NCI-H1048 (cell line): ENCODE data around the gene GIT1.

ENCODE experiments used
- DNase-seq: peaks from one replicate; lab custom pipeline; 2025; lab: John Stamatoyannopoulos, UW

The GIT1 gene

DNA sequence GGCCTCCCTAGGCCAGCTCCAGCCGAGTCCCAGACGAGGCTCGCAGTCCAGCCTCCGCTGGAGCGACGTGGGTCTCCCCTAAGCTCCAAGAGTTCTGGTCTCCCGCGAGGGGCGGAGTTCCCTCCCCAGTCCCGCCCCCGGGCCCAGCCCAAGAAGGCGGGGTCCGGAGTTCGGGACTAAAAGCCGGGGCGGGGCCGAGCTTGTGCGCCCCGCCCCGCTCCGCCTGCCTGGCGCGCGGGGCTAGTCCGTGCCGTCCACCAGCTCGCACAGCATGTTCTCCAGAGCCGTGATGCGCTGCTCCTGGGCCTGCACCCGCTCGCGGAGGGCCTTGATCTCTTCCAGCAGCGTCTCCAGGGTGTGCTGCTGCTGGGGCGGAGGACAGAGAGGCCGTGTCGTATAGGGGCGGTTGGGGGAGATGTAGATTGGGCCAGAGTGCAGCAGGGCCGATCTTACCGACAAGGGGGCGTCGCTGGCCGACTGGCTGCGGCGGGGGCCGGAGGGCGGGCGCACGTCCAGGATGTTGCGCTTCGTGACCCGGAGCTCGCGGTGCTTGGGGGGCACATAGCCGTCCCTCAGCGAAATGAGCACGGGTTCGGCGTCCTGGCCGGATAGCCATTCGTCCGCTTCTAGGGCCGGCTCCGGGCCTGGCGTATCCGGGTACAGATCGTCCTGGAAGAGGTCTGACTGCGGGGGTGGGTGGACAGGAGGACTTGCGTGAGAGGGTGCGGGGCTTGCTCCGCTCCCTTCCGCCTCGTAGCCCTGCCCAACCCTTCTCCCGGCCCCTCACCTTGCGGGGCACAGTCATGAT, 26.2 kb upstream of the GIT1 start:
- DNase-seq = peak; percentile 84

DNA sequence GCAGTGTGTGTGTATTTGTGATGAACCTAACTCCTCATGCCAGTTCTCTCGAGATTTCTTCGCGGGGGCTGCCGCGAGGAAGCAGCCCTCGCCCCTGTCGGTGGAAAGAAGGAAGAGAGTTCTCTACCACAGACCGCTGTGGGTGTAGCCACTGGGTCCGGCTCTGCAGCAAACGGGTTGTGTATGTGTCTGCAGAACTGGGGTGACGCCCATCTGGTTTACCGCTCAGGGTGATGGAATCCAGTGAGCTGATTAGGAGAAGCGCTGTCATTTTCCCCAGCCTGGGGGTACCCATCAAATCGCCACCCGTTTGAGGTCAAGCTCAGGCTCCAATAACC, 25.6 kb upstream of the GIT1 start:
- DNase-seq = no peak

DNA sequence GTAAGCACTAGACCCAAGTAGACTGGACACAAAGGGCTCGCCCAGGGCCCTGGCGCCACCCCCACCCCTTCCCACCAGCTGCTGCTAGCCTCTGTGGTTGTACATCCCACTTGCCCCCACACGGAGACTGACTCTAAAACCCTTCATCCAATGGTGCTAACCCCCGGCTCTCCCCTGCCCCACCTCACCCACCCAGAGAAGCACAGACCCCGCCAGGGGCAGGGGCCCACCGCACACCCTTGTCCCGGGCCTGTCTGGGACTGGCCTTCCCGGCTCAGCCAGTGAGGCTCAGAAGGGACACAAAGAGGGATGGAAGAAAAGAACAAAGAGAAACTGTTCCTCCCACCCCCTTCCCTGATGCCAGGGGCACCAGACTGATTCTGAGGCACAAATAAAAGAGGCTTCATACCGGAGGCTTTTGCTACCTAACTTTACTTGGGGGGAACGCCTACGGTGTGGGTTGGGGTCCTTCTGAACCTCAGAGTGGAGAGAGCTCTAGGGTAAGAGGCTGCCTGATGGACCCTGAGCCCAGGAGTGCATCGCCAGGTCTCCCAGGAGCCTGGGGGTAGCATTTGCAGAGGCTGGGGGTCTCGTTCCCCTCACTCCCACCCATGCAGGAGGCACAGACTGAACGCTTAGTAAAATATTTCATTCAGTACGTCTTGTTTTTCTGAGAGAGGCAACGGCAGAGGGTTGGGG, 25.1 kb upstream of the GIT1 start:
- no peak for DNase-seq

GRCh38 chr17:29613856-29614255, 24.4 kb upstream of the GIT1 start:
- no peak for DNase-seq

GRCh38 chr17:29613352-29613837, 23.9 kb upstream of the GIT1 start:
- DNase-seq = peak; percentile 73

GRCh38 chr17:29612404-29613280, 23.2 kb upstream of the GIT1 start:
- DNase-seq = no peak

- DNase-seq = no peak
Measured at GRCh38 chr17:29612094-29612403, 22.6 kb upstream of the GIT1 start.

DNA sequence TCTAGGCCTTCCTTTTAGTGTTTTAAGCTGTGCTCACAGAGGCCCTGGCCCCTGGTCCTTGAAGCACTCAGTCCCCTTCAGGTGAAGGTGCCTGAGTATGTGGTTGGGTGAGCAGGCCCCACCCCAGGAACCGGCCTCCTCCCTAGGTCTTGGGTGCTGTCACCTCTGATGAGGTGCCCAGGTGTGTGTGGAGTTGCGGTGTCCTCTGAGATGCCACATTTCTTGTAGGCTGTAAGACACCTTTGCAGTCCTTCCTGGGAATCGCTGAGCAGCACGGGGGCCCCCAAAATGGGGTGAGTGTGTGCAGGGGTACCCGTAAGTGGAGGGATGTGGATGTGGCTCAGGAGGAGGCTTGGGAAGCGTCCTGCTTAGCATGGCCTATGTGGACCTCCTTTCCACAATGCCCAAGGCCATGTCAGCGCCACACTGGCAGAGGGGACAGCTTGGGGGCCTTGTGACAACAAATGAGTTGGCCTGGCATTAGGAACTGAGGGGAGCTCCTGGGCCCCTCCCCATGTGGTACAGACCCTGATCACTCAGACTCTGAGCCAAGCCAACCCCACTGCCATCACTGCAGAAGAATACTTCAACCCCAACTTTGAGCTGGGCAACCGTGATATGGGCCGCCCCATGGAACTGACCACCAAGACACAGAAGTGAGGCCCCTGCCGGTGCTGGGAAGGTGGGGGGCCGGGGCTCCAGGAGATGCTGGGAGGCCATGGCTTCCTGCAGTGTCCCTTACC, 22.1 kb upstream of the GIT1 start:
- no peak for DNase-seq

DNA sequence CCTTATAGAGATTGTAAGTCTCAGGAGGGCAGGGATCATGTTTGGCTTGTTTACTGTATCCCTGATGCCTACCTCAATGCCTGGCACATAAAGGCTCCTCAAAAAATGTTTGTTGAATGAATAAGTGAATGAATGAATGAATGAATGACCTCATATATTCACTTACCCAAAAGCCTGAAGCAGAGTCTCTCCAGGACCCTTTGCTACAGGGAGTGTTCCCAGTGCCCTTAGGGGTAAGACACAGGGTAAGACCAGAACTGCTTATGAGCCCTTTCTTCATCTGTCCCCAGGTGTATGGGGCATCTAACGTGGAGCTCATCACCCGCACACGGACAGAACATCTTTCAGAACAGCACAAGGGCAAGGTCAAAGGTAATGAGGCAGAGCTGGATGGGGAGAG, 20.9 kb upstream of the GIT1 start:
- no peak for DNase-seq

- no peak for DNase-seq
Measured at GRCh38 chr17:29608986-29609385, 19.5 kb upstream of the GIT1 start.

- DNase-seq = no peak
Measured at GRCh38 chr17:29607557-29608195, 18.2 kb upstream of the GIT1 start.

- DNase-seq = no peak
Measured at GRCh38 chr17:29603109-29603674, 13.7 kb upstream of the GIT1 start.

GRCh38 chr17:29597361-29598172, 8.1 kb upstream of the GIT1 start:
- no peak for DNase-seq

DNA sequence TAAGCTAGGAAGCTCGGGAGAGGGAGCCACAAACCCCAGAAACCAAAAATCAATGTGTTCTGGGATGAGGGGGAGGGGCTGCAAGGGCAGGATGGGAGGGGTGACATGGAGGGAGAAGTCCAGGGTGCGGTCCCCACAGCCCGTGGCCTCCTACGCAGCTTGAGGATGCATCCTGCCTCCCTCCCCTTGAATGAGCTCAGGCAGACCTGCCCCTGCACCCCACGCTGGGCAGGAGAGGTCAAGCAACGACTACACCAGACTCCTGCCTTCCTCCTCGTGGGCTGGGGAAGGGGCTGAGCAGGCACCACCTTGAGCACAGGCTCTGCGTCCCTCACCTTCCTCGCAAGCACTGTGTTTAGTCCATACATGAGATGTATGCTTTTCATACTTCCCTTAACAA, 7.4 kb upstream of the GIT1 start:
- no peak for DNase-seq

GRCh38 chr17:29595943-29596774, 6.7 kb upstream of the GIT1 start:
- DNase-seq = no peak

DNA sequence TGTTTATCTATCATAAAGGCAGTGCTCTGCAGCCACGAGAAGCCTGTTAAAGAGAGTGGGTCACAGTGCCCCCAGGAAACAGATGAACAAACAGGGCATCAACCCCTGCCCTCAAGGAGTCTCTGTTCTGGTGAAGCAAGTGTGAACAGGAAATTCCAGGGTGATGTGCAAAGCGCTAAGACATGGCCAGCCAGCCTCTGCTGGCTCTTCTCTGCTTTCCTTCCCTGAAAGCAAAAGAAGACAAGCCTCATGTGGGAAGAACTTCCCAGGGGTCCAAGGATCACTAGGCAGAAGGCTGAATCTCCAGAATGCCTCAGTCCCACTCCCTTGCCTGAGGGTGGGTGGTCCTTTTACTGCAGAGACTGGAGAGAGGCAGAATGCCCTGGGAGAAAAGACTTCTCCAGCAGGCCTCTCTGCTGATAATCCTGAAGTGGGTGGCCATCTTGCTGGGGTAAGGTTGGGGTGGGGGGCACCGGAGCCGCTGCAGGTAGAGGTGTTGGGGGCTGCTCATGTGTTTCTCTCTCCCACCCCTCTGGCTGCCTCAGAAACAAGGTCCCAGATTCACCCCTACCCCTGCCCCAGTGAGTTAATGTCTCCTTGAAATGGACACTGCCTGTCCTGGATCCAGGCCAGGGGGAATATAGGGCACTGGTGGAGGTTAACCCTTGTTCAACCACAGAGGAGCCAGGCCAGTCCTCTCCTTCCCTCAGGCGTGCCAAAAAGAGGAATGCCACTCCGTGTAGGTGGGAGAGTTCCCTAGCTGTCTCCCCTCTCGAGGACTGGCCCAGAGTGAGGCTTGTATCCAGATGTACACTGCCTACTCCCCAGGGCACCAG, 5.9 kb upstream of the GIT1 start:
- no peak for DNase-seq

GRCh38 chr17:29594519-29595090, 5.2 kb upstream of the GIT1 start:
- no peak for DNase-seq
